IMR-90 (cell line): ENCODE measurements around the gene CPSF4. TPM values are rescaled to one million over a fixed set of nuclear protein-coding genes. Genes with fewer than 3 reads are reported as not detected.

ENCODE experiments used
- ATAC-seq: fragments of 200-7000 bp; cut with Tn5 transposase; 2 replicates; pipeline ENCODE4 v1.9.1; 2020; ENCODE audit warnings: low read depth, mild to moderate bottlenecking, moderate library complexity
- BruUV-seq: library from RNA; stranded (reverse); fragments of 400-500 nt; replicated peaks from 2 replicates; lab custom pipeline; 2021; lab: Mats Ljungman, UMichigan
- CTCF ChIA-PET: fragments of 300-600 bp; formaldehyde crosslinking; extraction: SDS; loops from one replicate; lab custom pipeline; 2021; ENCODE audit warnings: antibody characterized with exemption; lab: Yijun Ruan, JAX
- POLR2A ChIA-PET: fragments of 300-600 bp; sonication (Branson Sonifier 250); formaldehyde crosslinking; loops from one replicate; lab custom pipeline; 2022; ENCODE audit warnings: antibody characterized with exemption; ENCODE audit not compliant: unreplicated experiment; lab: Charles Lee
- DNase-seq: peaks from one replicate; pipeline ENCODE4 v3.0.0; 2013
- H2AFZ ChIP-seq: replicated peaks from 2 replicates; pipeline ENCODE3; 2013; ENCODE audit warnings: low read length, mild to moderate bottlenecking; ENCODE audit not compliant: poor library complexity
- H2AK5ac ChIP-seq: 2 replicates; pipeline ENCODE4 v1.6.1; 2013; ENCODE audit warnings: low read depth, low read length, inconsistent platforms
- H2AK9ac ChIP-seq: replicated peaks from 2 replicates; pipeline ENCODE3; 2013; ENCODE audit warnings: mild to moderate bottlenecking, low read depth, low read length, moderate library complexity; ENCODE audit not compliant: poor library complexity
- H2BK120ac ChIP-seq: 2 replicates; pipeline ENCODE4 v1.6.1; 2013; ENCODE audit warnings: low read depth, low read length, inconsistent platforms
- H2BK15ac ChIP-seq: 3 replicates; pipeline ENCODE4 v1.6.1; 2013; ENCODE audit warnings: low read depth, low read length, inconsistent platforms
- H2BK20ac ChIP-seq: 2 replicates; pipeline ENCODE4 v1.6.1; 2013; ENCODE audit warnings: low read depth, mild to moderate bottlenecking, inconsistent platforms, low read length, moderate library complexity
- H2BK5ac ChIP-seq: 2 replicates; pipeline ENCODE4 v1.6.1; 2013; ENCODE audit warnings: mild to moderate bottlenecking, low read depth, low read length, inconsistent platforms; ENCODE audit not compliant: poor library complexity, severe bottlenecking
- H3K14ac ChIP-seq: replicated peaks from 2 replicates; pipeline ENCODE4 v1.6.1; 2013; ENCODE audit warnings: low read depth, low read length, inconsistent platforms
- H3K18ac ChIP-seq: 2 replicates; pipeline ENCODE4 v1.6.1; 2013; ENCODE audit warnings: low read depth, low read length, control low read depth
- H3K23ac ChIP-seq: 2 replicates; pipeline ENCODE4 v1.6.1; 2013; ENCODE audit warnings: low read depth, low read length, inconsistent platforms
- H3K27ac ChIP-seq: 2 replicates; pipeline ENCODE4 v1.5.1; 2013; ENCODE audit warnings: mild to moderate bottlenecking, control low read depth, low read length; ENCODE audit not compliant: insufficient read depth
- H3K27me3 ChIP-seq: 2 replicates; pipeline ENCODE4 v1.6.1; 2013; ENCODE audit warnings: low read length; ENCODE audit not compliant: control insufficient read depth, insufficient read depth
- H3K36me3 ChIP-seq: 2 replicates; pipeline ENCODE4 v1.6.1; 2013; ENCODE audit warnings: low read length, mixed read lengths; ENCODE audit not compliant: control insufficient read depth, insufficient read depth
- H3K4ac ChIP-seq: 2 replicates; pipeline ENCODE4 v1.6.1; 2013; ENCODE audit warnings: low read depth, low read length, inconsistent platforms
- H3K4me1 ChIP-seq: 2 replicates; pipeline ENCODE4 v1.6.1; 2013; ENCODE audit warnings: low read length, mixed read lengths; ENCODE audit not compliant: control insufficient read depth, insufficient read depth
- H3K4me2 ChIP-seq: 2 replicates; pipeline ENCODE4 v1.6.1; 2013; ENCODE audit warnings: low read depth, mild to moderate bottlenecking, control low read depth, low read length, moderate library complexity
- H3K4me3 ChIP-seq: 2 replicates; pipeline ENCODE4 v1.5.1; 2013; ENCODE audit warnings: low read depth, mild to moderate bottlenecking, control low read depth, low read length, moderate library complexity; ENCODE audit not compliant: insufficient read depth
- H3K56ac ChIP-seq: 2 replicates; pipeline ENCODE4 v1.6.1; 2013; ENCODE audit warnings: low read length, inconsistent platforms; ENCODE audit not compliant: insufficient read depth; ENCODE audit errors: extremely low read depth
- H3K79me1 ChIP-seq, 2 experiments: 2 replicates each; pipeline ENCODE4 v1.6.1; 2013; ENCODE audit warnings: low read length in 2 of 2, inconsistent platforms in 1 of 2, low read depth in 1 of 2
- H3K9ac ChIP-seq: 2 replicates; pipeline ENCODE4 v1.6.1; 2013; ENCODE audit warnings: low read depth, low read length, control low read depth
- H3K9me1 ChIP-seq: 2 replicates; pipeline ENCODE4 v1.6.1; 2013; ENCODE audit warnings: low read length, inconsistent platforms; ENCODE audit not compliant: insufficient read depth
- H3K9me3 ChIP-seq: 2 replicates; pipeline ENCODE4 v1.6.1; 2013; ENCODE audit warnings: low read length; ENCODE audit not compliant: control insufficient read depth, insufficient read depth
- H4K20me1 ChIP-seq: 2 replicates; pipeline ENCODE4 v1.6.1; 2013; ENCODE audit warnings: low read length, inconsistent platforms; ENCODE audit not compliant: insufficient read depth
- H4K5ac ChIP-seq: 2 replicates; pipeline ENCODE4 v1.6.1; 2013; ENCODE audit warnings: mild to moderate bottlenecking, low read depth, low read length, control low read depth
- H4K8ac ChIP-seq, 2 experiments: 2 replicates each; pipeline ENCODE4 v1.6.1; 2013; ENCODE audit warnings: low read depth in 2 of 2, low read length in 2 of 2, control low read depth in 1 of 2, inconsistent platforms in 1 of 2
- H4K91ac ChIP-seq: 2 replicates; pipeline ENCODE4 v1.6.1; 2013; ENCODE audit warnings: low read depth, low read length, inconsistent platforms; ENCODE audit not compliant: insufficient read depth
- FOS ChIP-seq: fragments of 150-350 bp; IDR thresholded peaks from 2 replicates; pipeline ENCODE4 v1.6.1; 2016; ENCODE audit warnings: low read depth, low read length
- MXI1 ChIP-seq: IDR thresholded peaks from 2 replicates; pipeline ENCODE4 v1.6.1; 2012; ENCODE audit warnings: low read depth, mild to moderate bottlenecking, low read length, moderate library complexity, borderline replicate concordance
- RAD21 ChIP-seq: IDR thresholded peaks from 2 replicates; pipeline ENCODE4 v1.6.1; 2012; ENCODE audit warnings: low read length, improper control_type of control experiment
- WGBS, 2 experiments: methylation state at CpG; one replicate each; pipeline versions ENCODE4 v1.1.5 to v1.1.7; 2013; ENCODE audit warnings: missing lambda C conversion rate in 2 of 2; ENCODE audit not compliant: insufficient read length in 1 of 2; ENCODE audit errors: extremely low coverage in 2 of 2; 5-methylcytosine and 5-hydroxymethylcytosine counted together
- dilution Hi-C: fragments of 300-500 bp; cut with HindIII; formaldehyde crosslinking; loops from one replicate; pipeline ENCODE4 v1.14.3; 2018; ENCODE audit warnings: low sequenced_read_pairs; ENCODE audit not compliant: unreplicated experiment
- in situ Hi-C: fragments of 300-500 bp; cut with MboI; formaldehyde crosslinking; loops from 3 replicates; pipeline ENCODE4 v1.14.3; 2019; ENCODE audit warnings: low sequenced_read_pairs, inconsistent platforms, mixed read lengths
- intact Hi-C: fragments of 100-400 bp; cut with micrococcal nuclease; formaldehyde crosslinking; loops from 2 replicates; pipeline ENCODE4 v1.10.0; 2022
- polyA plus RNA-seq, 3 experiments: library from polyadenylated mRNA; depleted of rRNA; stranded (reverse); fragments of >200 nt; gene quantifications; 2 replicates each; pipeline ENCODE4 v1.2.3, GENCODE V29; 2012; ENCODE audit warnings: low replicate concordance in 1 of 3
- total RNA-seq: library from RNA; depleted of rRNA; stranded (reverse); fragments of >200 nt; gene quantifications from 2 replicates; pipeline ENCODE4 v1.2.3, GENCODE V29; 2012
- TF ChIP-seq, protein P1 (sequence below): fragments of 150-350 bp; IDR thresholded peaks from 2 replicates; pipeline ENCODE4 v1.6.1; 2017; ENCODE audit warnings: mild to moderate bottlenecking, antibody characterized with exemption, low read length, low read depth

The CPSF4 gene
- total and polyA plus RNA-seq, 2 of the 4 experiments (the other 2 are of a cell fraction) = 23.8 to 44.9 TPM

DNA sequence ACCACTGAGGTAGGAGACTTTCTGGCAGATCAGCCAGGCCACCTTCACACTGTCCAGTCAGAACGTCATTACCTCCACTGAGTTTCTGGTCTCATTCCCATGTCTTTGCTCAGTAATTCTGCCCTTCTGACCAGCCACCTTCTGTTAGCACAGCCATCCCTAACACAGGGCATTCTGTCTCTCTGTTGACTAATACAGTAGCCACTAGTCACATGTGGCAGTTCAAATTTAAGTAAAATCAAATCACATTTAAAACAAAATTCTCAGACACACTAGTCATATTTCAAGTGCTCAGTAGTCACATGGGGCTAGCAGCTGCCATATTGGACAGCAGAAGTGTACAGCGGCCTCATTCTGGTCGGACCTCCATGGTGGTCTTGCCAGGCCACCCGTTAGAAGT, 7.4 kb downstream of the CPSF4 start:
- ATAC-seq = no peak
- H3K4ac ChIP-seq = no peak overlapping the region
- BruUV-seq = no TSS peak
- no peak overlapping the region for H3K23ac ChIP-seq
- no peak overlapping the region for H3K27ac ChIP-seq
- H2AK5ac ChIP-seq = no peak overlapping the region
- POLR2A ChIA-PET = interaction anchor here (0.6 kb wide), 1 partner anchor 18 kb away, joined by 3 read pairs; no protein-coding TSS in a partner anchor
- no peaks in the 10 kb centered on the region for H3K27me3 ChIP-seq
- peaks cover 57% of the 10 kb centered on the region for H3K36me3 ChIP-seq
- H2BK15ac ChIP-seq = no peak overlapping the region
- no peak overlapping the region for H2AFZ ChIP-seq
- H4K20me1 ChIP-seq = peaks cover 21% of the 10 kb centered on the region
- H3K14ac ChIP-seq = no peak overlapping the region
- H2BK120ac ChIP-seq = no peak overlapping the region
- H3K79me1 ChIP-seq = peaks cover 33 to 44% of the 10 kb centered on the region in 2 experiments
- intact Hi-C loops (no loop called here), in situ Hi-C loops (no loop called here), dilution Hi-C loops (no loop called here)
- no peak overlapping the region for H3K9ac ChIP-seq
- no peak overlapping the region for H2AK9ac ChIP-seq
- CTCF ChIA-PET = no interaction called here
- no peaks in the 10 kb centered on the region for H3K9me3 ChIP-seq
- H3K4me3 ChIP-seq = no peak overlapping the region
- H4K8ac ChIP-seq = no peak overlapping the region
- no peaks in the 10 kb centered on the region for H3K9me1 ChIP-seq
- H3K18ac ChIP-seq = no peak overlapping the region
- no peak for TF ChIP-seq MXI1
- TF ChIP-seq, protein P1, sequence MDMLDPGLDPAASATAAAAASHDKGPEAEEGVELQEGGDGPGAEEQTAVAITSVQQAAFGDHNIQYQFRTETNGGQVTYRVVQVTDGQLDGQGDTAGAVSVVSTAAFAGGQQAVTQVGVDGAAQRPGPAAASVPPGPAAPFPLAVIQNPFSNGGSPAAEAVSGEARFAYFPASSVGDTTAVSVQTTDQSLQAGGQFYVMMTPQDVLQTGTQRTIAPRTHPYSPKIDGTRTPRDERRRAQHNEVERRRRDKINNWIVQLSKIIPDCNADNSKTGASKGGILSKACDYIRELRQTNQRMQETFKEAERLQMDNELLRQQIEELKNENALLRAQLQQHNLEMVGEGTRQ = peak; percentile 11; the same call in 1 of the 2 replicates
- TF ChIP-seq FOS = no peak
- no peak for TF ChIP-seq RAD21
- H3K4me1 ChIP-seq = no peaks in the 10 kb centered on the region
- DNase-seq = no peak
- H3K56ac ChIP-seq = no peak overlapping the region
- no peak overlapping the region for H2BK20ac ChIP-seq
- WGBS, 2 experiments = 100% methylated on average over 1 of the region's 4 CpGs; no CpG with 5 or more reads in 1 of the 2 experiments
- H4K91ac ChIP-seq = no peak overlapping the region
- H3K4me2 ChIP-seq = no peak overlapping the region
- no peak overlapping the region for H4K5ac ChIP-seq
- H2BK5ac ChIP-seq = no peak overlapping the region
